B cell (primary cell): ENCODE data around the gene ATP11A. TPM values are rescaled to one million over a fixed set of nuclear protein-coding genes. Genes with fewer than 3 reads are reported as not detected.

Experiments
- ATAC-seq: fragments of 200-7000 bp; cut with Tn5 transposase; one replicate; pipeline ENCODE4 v1.10.0; 2021; ENCODE audit warnings: low read depth, mild to moderate bottlenecking, moderate number of reproducible peaks, moderate library complexity
- CTCF ChIA-PET: fragments of 350-600 bp; sonication (Branson Sonifier 250); formaldehyde crosslinking; loops from one replicate; lab custom pipeline; 2021; ENCODE audit warnings: antibody characterized with exemption, inconsistent platforms; lab: Charles Lee
- POLR2A ChIA-PET: fragments of 350-600 bp; sonication (Branson Sonifier 250); formaldehyde crosslinking; loops from one replicate; lab custom pipeline; 2021; ENCODE audit warnings: antibody characterized with exemption; lab: Charles Lee
- DNase-seq: peaks from one replicate; pipeline ENCODE4 v3.0.0; 2013
- H2AFZ ChIP-seq: 2 replicates; pipeline ENCODE4 v1.6.1; 2012; ENCODE audit warnings: mild to moderate bottlenecking, low read depth, low read length; ENCODE audit not compliant: insufficient read depth, poor library complexity, severe bottlenecking
- H3K27ac ChIP-seq, 2 donors: 1 replicate in 1 of 2; 2 replicates in 1 of 2; pipeline ENCODE4 v1.5.1; 2012 to 2013; ENCODE audit warnings: low read length in 2 of 2, mild to moderate bottlenecking in 2 of 2, moderate library complexity in 1 of 2
- H3K27me3 ChIP-seq, 4 experiments: fragments of 200-600 bp in 1 of 4; sonication (generic) in 1 of 4; replicated peaks in 1 of 4; 1 replicate in 2 of 4; 2 replicates in 2 of 4; pipeline versions ENCODE4 v1.6.1 to v1.7.0; 2013 to 2016; ENCODE audit warnings: low read length in 3 of 4, mild to moderate bottlenecking in 2 of 4, mixed read lengths in 1 of 4, moderate library complexity in 1 of 4; ENCODE audit not compliant: insufficient read depth in 4 of 4, control insufficient read depth in 3 of 4; ENCODE audit errors: control extremely low read depth in 1 of 4
- H3K36me3 ChIP-seq, 2 experiments: replicated peaks in 1 of 2; 1 replicate in 1 of 2; 2 replicates in 1 of 2; pipeline versions ENCODE4 v1.6.1 to v1.7.1; 2013; ENCODE audit warnings: low read length in 1 of 2; ENCODE audit not compliant: insufficient read depth in 2 of 2, control insufficient read depth in 1 of 2; ENCODE audit errors: control extremely low read depth in 1 of 2, extremely low read depth in 1 of 2
- H3K4me1 ChIP-seq, 2 donors: fragments of 200-600 bp in 1 of 2; sonication (generic) in 1 of 2; 1 replicate in 1 of 2; 2 replicates in 1 of 2; pipeline versions ENCODE4 v1.5.1 to v1.6.1; 2013 to 2017; ENCODE audit warnings: low read length in 2 of 2; ENCODE audit not compliant: control insufficient read depth in 2 of 2, insufficient read depth in 2 of 2
- H3K4me2 ChIP-seq: replicated peaks from 2 replicates; pipeline ENCODE3; 2012; ENCODE audit warnings: mild to moderate bottlenecking, low read depth, low read length; ENCODE audit not compliant: poor library complexity, severe bottlenecking
- H3K4me3 ChIP-seq, 5 experiments: fragments of 200-600 bp in 1 of 5; sonication (generic) in 1 of 5; 1 replicate in 3 of 5; 2 replicates in 2 of 5; pipeline versions ENCODE4 v1.5.1 to v1.7.0; 2011 to 2016; ENCODE audit warnings: low read length in 4 of 5, mild to moderate bottlenecking in 4 of 5, low read depth in 2 of 5, control low read depth in 1 of 5, moderate library complexity in 1 of 5; ENCODE audit not compliant: insufficient read depth in 1 of 5; ENCODE audit errors: control extremely low read depth in 1 of 5, extremely low read depth in 1 of 5
- H3K79me2 ChIP-seq: fragments of 200-600 bp; sonication (generic); one replicate; pipeline ENCODE4 v1.6.0; 2016; ENCODE audit warnings: low read length; ENCODE audit not compliant: control insufficient read depth, insufficient read depth
- H3K9ac ChIP-seq: fragments of 200-600 bp; sonication (generic); 2 replicates; pipeline ENCODE4 v1.6.1; 2017; ENCODE audit warnings: mild to moderate bottlenecking, low read length, moderate library complexity
- H3K9me3 ChIP-seq, 3 donors: one replicate each; pipeline versions ENCODE4 v1.6.1 to v1.7.1; 2013; ENCODE audit warnings: low read length in 2 of 3; ENCODE audit not compliant: control insufficient read depth in 2 of 3, insufficient read depth in 1 of 3; ENCODE audit errors: control extremely low read depth in 1 of 3
- H4K20me1 ChIP-seq: 2 replicates; pipeline ENCODE4 v1.6.0; 2012; ENCODE audit warnings: mild to moderate bottlenecking, low read length; ENCODE audit not compliant: insufficient read depth, control insufficient read depth, poor library complexity, severe bottlenecking
- H3K27ac Mint-ChIP-seq: one replicate; pipeline ENCODE4 v1.8.0; 2021; ENCODE audit warnings: mixed read lengths
- H3K27me3 Mint-ChIP-seq: one replicate; pipeline ENCODE4 v1.8.0; 2021; ENCODE audit warnings: mixed read lengths
- H3K4me1 Mint-ChIP-seq: one replicate; pipeline ENCODE4 v1.8.0; 2021; ENCODE audit warnings: mixed read lengths
- H3K4me3 Mint-ChIP-seq: one replicate; pipeline ENCODE4 v1.8.0; 2021; ENCODE audit warnings: mixed read lengths
- H3K9me3 Mint-ChIP-seq: one replicate; pipeline ENCODE4 v1.8.0; 2022; ENCODE audit warnings: mixed read lengths; ENCODE audit not compliant: insufficient read depth
- EZH2 ChIP-seq: IDR thresholded peaks from 2 replicates; pipeline ENCODE4 v1.6.1; 2012; ENCODE audit warnings: borderline replicate concordance, low read depth, mild to moderate bottlenecking, moderate library complexity, low read length; ENCODE audit not compliant: insufficient read depth, poor library complexity, severe bottlenecking
- WGBS: methylation state at CpG from one replicate; pipeline ENCODE4 v1.1.5; 2013; ENCODE audit warnings: missing lambda C conversion rate; ENCODE audit not compliant: insufficient coverage; 5-methylcytosine and 5-hydroxymethylcytosine counted together
- intact Hi-C: fragments of 100-400 bp; cut with micrococcal nuclease; formaldehyde crosslinking; loops from one replicate; pipeline ENCODE4 v1.10.0; 2022
- polyA plus RNA-seq: library from polyadenylated mRNA; depleted of rRNA; stranded (reverse); fragments of >200 nt; gene quantifications from 2 replicates; pipeline ENCODE4 v1.2.3, GENCODE V29; 2012
- total RNA-seq, 2 donors: library from RNA; stranded (reverse); fragments of 120-200 nt in 1 of 2; gene quantifications; 1 replicate in 1 of 2; 2 replicates in 1 of 2; pipeline versions ENCODE4 v1.2.3 to v1.2.4, GENCODE V29; 2013 to 2022
- TF ChIP-seq, protein P1 (sequence below): fragments of 200-600 bp; IDR thresholded peaks from one replicate; pipeline ENCODE4 v1.8.0; 2022; ENCODE audit warnings: antibody characterized with exemption, mild to moderate bottlenecking

ATP11A gene
- total and polyA plus RNA-seq, 2 donors (not counting 1 experiment from before 2014, with no cell fraction given): 36.9 to 60.3 TPM

DNA sequence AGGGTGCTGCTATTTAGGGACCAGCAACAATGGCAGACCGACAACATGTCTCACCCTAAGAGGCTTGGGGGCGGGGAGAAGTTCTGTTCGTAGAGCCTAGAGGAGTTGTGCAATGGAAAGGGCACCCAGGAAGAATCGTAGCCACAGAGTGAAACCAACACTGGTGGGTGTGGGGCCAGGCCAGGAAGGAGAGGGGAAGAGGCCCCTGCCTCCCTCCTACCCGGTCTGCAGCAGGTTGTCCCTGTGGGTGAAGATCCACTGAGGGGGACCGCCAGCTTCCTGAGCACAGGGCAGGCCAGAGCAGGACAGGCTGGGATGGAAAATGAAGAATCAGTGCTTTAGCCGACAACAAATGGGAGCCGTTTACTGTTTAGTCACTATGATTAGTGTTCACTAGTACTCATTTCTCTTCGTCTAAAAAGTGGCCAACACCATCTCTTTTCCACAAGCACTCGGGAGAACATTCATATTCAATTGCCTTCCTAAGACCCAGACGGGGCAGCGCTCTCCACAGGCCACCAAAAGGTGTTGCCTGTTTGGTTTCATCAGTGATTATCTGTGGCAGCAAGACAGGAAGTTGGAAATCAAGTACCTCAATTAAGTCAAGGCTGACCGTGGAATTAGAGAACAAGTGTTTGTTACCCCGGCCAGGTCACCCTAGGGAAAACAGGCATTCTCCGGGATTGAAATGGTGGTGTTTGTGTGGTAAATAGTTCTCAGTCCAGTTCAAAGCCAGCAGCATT, 1.1 kb upstream of the ATP11A start:
- no peak for ATAC-seq
- H3K9me3 ChIP-seq: no peaks in the 10 kb centered on the region
- H3K36me3 ChIP-seq: no peaks in the 10 kb centered on the region
- POLR2A ChIA-PET: no interaction called here
- intact Hi-C loops: no loop called here
- peaks cover 0 to 7% (median 0%) of the 10 kb centered on the region in 4 experiments for H3K27me3 ChIP-seq
- peak overlapping the region; percentile 97 for H3K4me2 ChIP-seq
- H3K27ac Mint-ChIP-seq: peak overlapping the region; percentile 85
- H3K27ac ChIP-seq: no peak overlapping the region
- CTCF ChIA-PET: interaction anchor here (0.9 to 1.2 kb wide), 2 partner anchors 48 to 106 kb away, joined by 3 to 4 read pairs; no protein-coding TSS in a partner anchor
- DNase-seq: peak; percentile 16
- H4K20me1 ChIP-seq: peaks cover 8% of the 10 kb centered on the region
- no peak for TF ChIP-seq EZH2
- TF ChIP-seq, protein P1, sequence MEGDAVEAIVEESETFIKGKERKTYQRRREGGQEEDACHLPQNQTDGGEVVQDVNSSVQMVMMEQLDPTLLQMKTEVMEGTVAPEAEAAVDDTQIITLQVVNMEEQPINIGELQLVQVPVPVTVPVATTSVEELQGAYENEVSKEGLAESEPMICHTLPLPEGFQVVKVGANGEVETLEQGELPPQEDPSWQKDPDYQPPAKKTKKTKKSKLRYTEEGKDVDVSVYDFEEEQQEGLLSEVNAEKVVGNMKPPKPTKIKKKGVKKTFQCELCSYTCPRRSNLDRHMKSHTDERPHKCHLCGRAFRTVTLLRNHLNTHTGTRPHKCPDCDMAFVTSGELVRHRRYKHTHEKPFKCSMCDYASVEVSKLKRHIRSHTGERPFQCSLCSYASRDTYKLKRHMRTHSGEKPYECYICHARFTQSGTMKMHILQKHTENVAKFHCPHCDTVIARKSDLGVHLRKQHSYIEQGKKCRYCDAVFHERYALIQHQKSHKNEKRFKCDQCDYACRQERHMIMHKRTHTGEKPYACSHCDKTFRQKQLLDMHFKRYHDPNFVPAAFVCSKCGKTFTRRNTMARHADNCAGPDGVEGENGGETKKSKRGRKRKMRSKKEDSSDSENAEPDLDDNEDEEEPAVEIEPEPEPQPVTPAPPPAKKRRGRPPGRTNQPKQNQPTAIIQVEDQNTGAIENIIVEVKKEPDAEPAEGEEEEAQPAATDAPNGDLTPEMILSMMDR: no peak
- peak overlapping the region; percentile 80 for H2AFZ ChIP-seq
- peaks cover 16 to 29% of the 10 kb centered on the region in 2 donors for H3K4me1 ChIP-seq
- WGBS: 49% methylated on average over 12 of the region's 15 CpGs
- H3K9ac ChIP-seq: peak overlapping the region; percentile 72
- peaks cover 41% of the 10 kb centered on the region for H3K4me1 Mint-ChIP-seq
- peak overlapping the region; percentile 85 for H3K4me3 Mint-ChIP-seq
- peaks cover 8% of the 10 kb centered on the region for H3K79me2 ChIP-seq
- H3K4me3 ChIP-seq: peak overlapping the region in 4 of 5 experiments; percentile 62 to 74 (median 72)
- H3K27me3 Mint-ChIP-seq: peaks cover 6% of the 10 kb centered on the region
- H3K9me3 Mint-ChIP-seq: no peaks in the 10 kb centered on the region
